Caco-2 (cell line): ENCODE data around the gene EIF1AD. TPM values are rescaled to one million over a fixed set of nuclear protein-coding genes. Genes with fewer than 3 reads are reported as not detected.
"Not testable (repeated sequence)": the region's sequence is repeated elsewhere in the genome, so short reads cannot be mapped to it uniquely, and the experiment has no call there.

ENCODE experiments used
- BruUV-seq: library from RNA; stranded (reverse); fragments of 400-500 nt; replicated peaks from 2 replicates; lab custom pipeline; 2021; lab: Mats Ljungman, UMichigan
- CTCF ChIA-PET: fragments of 300-600 bp; sonication (Branson Sonifier 250); formaldehyde crosslinking; loops from one replicate; lab custom pipeline; 2022; ENCODE audit warnings: antibody characterized with exemption; lab: Charles Lee
- POLR2A ChIA-PET: fragments of 300-600 bp; sonication (Branson Sonifier 250); formaldehyde crosslinking; loops from one replicate; lab custom pipeline; 2022; ENCODE audit warnings: antibody characterized with exemption; lab: Charles Lee
- DNase-seq, 2 experiments: peaks; one replicate each; pipeline versions ENCODE4 v3.0.0 to v3.0.0-alpha.2; 2020 to 2022
- H3K27me3 ChIP-seq: replicated peaks from 2 replicates; pipeline ENCODE4 v1.6.0; 2011; ENCODE audit warnings: low read length; ENCODE audit not compliant: control insufficient read depth, insufficient read depth
- H3K36me3 ChIP-seq: 2 replicates; pipeline ENCODE4 v1.5.1; 2011; ENCODE audit warnings: low read length; ENCODE audit not compliant: control insufficient read depth, insufficient read depth
- H3K4me1 ChIP-seq: fragments of 250-450 bp; sonication (Bioruptor Pico); 2 replicates; pipeline ENCODE4 v1.5.1; 2020; ENCODE audit warnings: mild to moderate bottlenecking
- H3K4me3 ChIP-seq: 2 replicates; pipeline ENCODE4 v1.5.1; 2011; ENCODE audit warnings: low read depth, mild to moderate bottlenecking, control low read depth, low read length
- H3K9me3 ChIP-seq: fragments of 250-450 bp; sonication (Bioruptor Pico); 2 replicates; pipeline ENCODE4 v1.5.1; 2020; ENCODE audit warnings: mild to moderate bottlenecking, moderate library complexity
- H3K27ac Mint-ChIP-seq: one replicate; pipeline ENCODE4 v1.8.0; 2022; ENCODE audit warnings: mixed read lengths; ENCODE audit not compliant: unreplicated experiment
- H3K27me3 Mint-ChIP-seq: one replicate; pipeline ENCODE4 v1.8.0; 2022; ENCODE audit warnings: mixed read lengths; ENCODE audit not compliant: insufficient read depth, unreplicated experiment
- H3K36me3 Mint-ChIP-seq: one replicate; pipeline ENCODE4 v1.8.0; 2022; ENCODE audit warnings: mild to moderate bottlenecking, mixed read lengths; ENCODE audit not compliant: insufficient read depth, unreplicated experiment
- H3K4me1 Mint-ChIP-seq: one replicate; pipeline ENCODE4 v1.8.0; 2022; ENCODE audit warnings: low read depth, mixed read lengths; ENCODE audit not compliant: unreplicated experiment
- H3K4me3 Mint-ChIP-seq: one replicate; pipeline ENCODE4 v1.8.0; 2022; ENCODE audit warnings: mild to moderate bottlenecking, moderate library complexity, mixed read lengths; ENCODE audit not compliant: unreplicated experiment
- H3K9me3 Mint-ChIP-seq: one replicate; pipeline ENCODE4 v1.8.0; 2022; ENCODE audit warnings: mixed read lengths; ENCODE audit not compliant: unreplicated experiment
- CTCF ChIP-seq, 2 experiments: fragments of 200-600 bp in 1 of 2; IDR thresholded peaks; 1 replicate in 1 of 2; 2 replicates in 1 of 2; pipeline versions ENCODE4 v1.5.1 to v1.8.0; 2011 to 2022; ENCODE audit warnings: antibody characterized with exemption in 1 of 2, control low read depth in 1 of 2, inconsistent platforms in 1 of 2, low read depth in 1 of 2, low read length in 1 of 2, mild to moderate bottlenecking in 1 of 2, moderate library complexity in 1 of 2; ENCODE audit not compliant: insufficient read depth in 1 of 2, severe bottlenecking in 1 of 2, unreplicated experiment in 1 of 2
- intact Hi-C: fragments of 100-400 bp; cut with micrococcal nuclease; formaldehyde crosslinking; loops from one replicate; pipeline ENCODE4 v1.10.0; 2022; ENCODE audit not compliant: unreplicated experiment
- total RNA-seq: library from RNA; stranded (reverse); gene quantifications from 2 replicates; pipeline ENCODE4 v1.2.3, GENCODE V29; 2022

EIF1AD gene
- total RNA-seq, 1 experiment from 2014 or later: 55.3 TPM

GRCh38 chr11:65952052-65952521, 49.9 kb downstream of the EIF1AD start:
- no peaks in the 10 kb centered on the region for H3K36me3 Mint-ChIP-seq
- H3K4me3 Mint-ChIP-seq: peak overlapping the region; percentile 23
- peak overlapping the region; percentile 15 for H3K27ac Mint-ChIP-seq
- peak; percentile 66 to 72 for DNase-seq
- no TSS peak for BruUV-seq
- no peaks in the 10 kb centered on the region for H3K36me3 ChIP-seq
- H3K4me1 ChIP-seq: peaks cover 25% of the 10 kb centered on the region
- no peak for TF ChIP-seq CTCF (IDR thresholded peaks at IDR 0.05; ENCODE audit: insufficient read depth in 1 of 2, low read depth in 1 of 2, low read length in 1 of 2, severe bottlenecking in 1 of 2, unreplicated experiment in 1 of 2)
- H3K27me3 ChIP-seq: no peaks in the 10 kb centered on the region
- intact Hi-C loops: loop anchor here (1.0 kb wide), 1 partner anchor 9 kb away; the partner anchor contains the start of gene SART1
- ChIA-PET CTCF (interaction anchor here (0.6 to 1.2 kb wide), 5 partner anchors 15 to 1108 kb away, joined by 3 to 5 read pairs (median 3); partner anchors contain the start of gene FIBP), POLR2A (no interaction called here)
- no peaks in the 10 kb centered on the region for H3K27me3 Mint-ChIP-seq
- no peak overlapping the region for H3K4me3 ChIP-seq
- no peaks in the 10 kb centered on the region for H3K9me3 Mint-ChIP-seq
- peaks cover 6% of the 10 kb centered on the region for H3K4me1 Mint-ChIP-seq
- H3K9me3 ChIP-seq: no peaks in the 10 kb centered on the region

- Mint-ChIP-seq H3K27ac (peak overlapping the region; percentile 15), H3K4me3 (peak overlapping the region; percentile 23)
- DNase-seq, BruUV-seq, H3K4me1 Mint-ChIP-seq, H3K27me3 Mint-ChIP-seq, H3K9me3 Mint-ChIP-seq, H3K36me3 ChIP-seq, H3K4me3 ChIP-seq, H3K27me3 ChIP-seq, H3K9me3 ChIP-seq, POLR2A ChIA-PET, H3K36me3 Mint-ChIP-seq: not testable (repeated sequence)
- CTCF ChIA-PET: interaction anchor here (0.6 to 1.2 kb wide), 2 partner anchors 92 to 1108 kb away, joined by 3 read pairs; no protein-coding TSS in a partner anchor
- intact Hi-C loops: loop anchor here (1.0 kb wide), 1 partner anchor 10 kb away; the partner anchor contains the start of gene SART1
- H3K4me1 ChIP-seq: peaks cover 21% of the 10 kb centered on the region
These were observed 50.3 kb downstream of the EIF1AD start for GRCh38 chr11:65951641-65952040.

GRCh38 chr11:65950711-65951110, 51.2 kb downstream of the EIF1AD start:
- intact Hi-C loops, H3K27ac Mint-ChIP-seq, H3K4me3 ChIP-seq, H3K4me1 Mint-ChIP-seq, H3K9me3 ChIP-seq, H3K36me3 ChIP-seq, H3K27me3 Mint-ChIP-seq, H3K36me3 Mint-ChIP-seq, DNase-seq, H3K9me3 Mint-ChIP-seq, CTCF ChIA-PET, H3K4me3 Mint-ChIP-seq, H3K27me3 ChIP-seq, BruUV-seq: not testable (repeated sequence)
- POLR2A ChIA-PET: interaction anchor here (0.7 kb wide), 1 partner anchor 89 kb away, joined by 5 read pairs; no protein-coding TSS in a partner anchor
- peaks cover 18% of the 10 kb centered on the region for H3K4me1 ChIP-seq

GRCh38 chr11:65947603-65948125, 54.3 kb downstream of the EIF1AD start:
- ChIA-PET POLR2A (no interaction called here), CTCF (interaction anchor here (0.6 kb wide), 1 partner anchor 933 kb away, joined by 3 read pairs; no protein-coding TSS in a partner anchor)
- no peaks in the 10 kb centered on the region for H3K9me3 ChIP-seq
- TF ChIP-seq CTCF (IDR thresholded peaks at IDR 0.05; ENCODE audit: insufficient read depth in 1 of 2, low read depth in 1 of 2, low read length in 1 of 2, severe bottlenecking in 1 of 2, unreplicated experiment in 1 of 2): no peak
- no TSS peak for BruUV-seq
- H3K36me3 ChIP-seq: no peaks in the 10 kb centered on the region
- DNase-seq: no peak
- Mint-ChIP-seq H3K4me3 (no peak overlapping the region), H3K4me1 (peaks cover 6% of the 10 kb centered on the region), H3K27me3 (no peaks in the 10 kb centered on the region), H3K36me3 (no peaks in the 10 kb centered on the region), H3K9me3 (no peaks in the 10 kb centered on the region), H3K27ac (no peak overlapping the region)
- intact Hi-C loops: no loop called here
- H3K4me1 ChIP-seq: peaks cover 12% of the 10 kb centered on the region
- no peaks in the 10 kb centered on the region for H3K27me3 ChIP-seq
- no peak overlapping the region for H3K4me3 ChIP-seq
